Measurements from ENCODE around the gene DCP1A.
A peak's percentile ranks its signal among the peaks of the same experiment; 100 is the strongest.
"Not testable (repeated sequence)": the region's sequence is repeated elsewhere in the genome, so short reads cannot be mapped to it uniquely, and the experiment has no call there.

DCP1A gene

DNA sequence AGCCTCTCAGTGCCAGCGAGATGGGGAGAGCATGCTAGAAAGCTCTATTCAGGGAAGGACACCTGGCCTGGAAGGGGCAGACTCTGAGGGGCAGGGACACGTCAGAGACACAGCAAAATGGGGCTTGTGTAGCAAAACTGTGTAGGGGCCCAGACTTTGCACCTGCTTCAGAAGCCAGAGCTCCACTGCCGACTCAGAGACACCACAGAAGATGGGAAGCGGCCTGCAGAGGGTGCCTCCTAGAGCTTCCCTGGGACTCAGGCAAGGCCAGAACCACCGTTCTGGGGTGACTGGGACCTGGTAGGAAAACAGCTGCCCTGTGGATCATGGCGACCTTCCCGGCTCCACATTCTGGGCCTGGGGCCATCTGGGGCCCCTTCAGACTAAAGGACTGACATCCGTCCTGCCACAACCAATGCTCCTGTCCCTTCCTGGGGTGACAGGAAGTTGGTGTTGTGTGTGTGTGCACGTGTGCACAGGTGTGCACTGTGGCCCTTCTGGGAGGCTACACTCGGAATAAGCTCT lies 74.1 kb downstream of the DCP1A start:
- Histone ChIP-seq H3K4me2 (ENCODE audit: low read length) (no peak overlapping the region), H3K4ac (ENCODE audit: low read depth, low read length) (peak overlapping the region; percentile 81), H3K36me3 (ENCODE audit: control insufficient read depth, insufficient read depth, low read length) (no peaks in the 10 kb centered on the region), H2AK5ac (ENCODE audit: low read length) (peak overlapping the region; percentile 63), H3K79me2 (ENCODE audit: control insufficient read depth, insufficient read depth, low read length) (no peaks in the 10 kb centered on the region), H2BK5ac (ENCODE audit: low read length) (no peak overlapping the region), H4K5ac (ENCODE audit: low read length) (no peak overlapping the region), H3K27me3 (ENCODE audit: insufficient read depth, low read length, poor library complexity) (no peaks in the 10 kb centered on the region), H3K4me3 (ENCODE audit: low read length) (no peak overlapping the region), H3K79me1 (ENCODE audit: low read length) (no peaks in the 10 kb centered on the region), H3K56ac (ENCODE audit: low read length) (peak overlapping the region; percentile 40), H2BK120ac (ENCODE audit: low read depth, low read length) (peak overlapping the region; percentile 16), H3K23ac (ENCODE audit: low read length) (no peak overlapping the region), H4K8ac (ENCODE audit: low read depth, low read length) (no peak overlapping the region), H3K18ac (ENCODE audit: low read length) (no peak overlapping the region), H2BK15ac (replicated peaks; ENCODE audit: low read depth) (no peak overlapping the region), H3K9ac (ENCODE audit: low read length) (no peak overlapping the region), H3K27ac (ENCODE audit: low read depth, low read length) (no peak overlapping the region), H3K4me1 (ENCODE audit: control insufficient read depth, low read depth, low read length) (no peaks in the 10 kb centered on the region)
- no CpG with 5 or more reads among the region's 10 CpGs for WGBS (ENCODE audit: extremely low coverage, insufficient coverage, low lambda C conversion rate)
- no peak for DNase-seq

DNA sequence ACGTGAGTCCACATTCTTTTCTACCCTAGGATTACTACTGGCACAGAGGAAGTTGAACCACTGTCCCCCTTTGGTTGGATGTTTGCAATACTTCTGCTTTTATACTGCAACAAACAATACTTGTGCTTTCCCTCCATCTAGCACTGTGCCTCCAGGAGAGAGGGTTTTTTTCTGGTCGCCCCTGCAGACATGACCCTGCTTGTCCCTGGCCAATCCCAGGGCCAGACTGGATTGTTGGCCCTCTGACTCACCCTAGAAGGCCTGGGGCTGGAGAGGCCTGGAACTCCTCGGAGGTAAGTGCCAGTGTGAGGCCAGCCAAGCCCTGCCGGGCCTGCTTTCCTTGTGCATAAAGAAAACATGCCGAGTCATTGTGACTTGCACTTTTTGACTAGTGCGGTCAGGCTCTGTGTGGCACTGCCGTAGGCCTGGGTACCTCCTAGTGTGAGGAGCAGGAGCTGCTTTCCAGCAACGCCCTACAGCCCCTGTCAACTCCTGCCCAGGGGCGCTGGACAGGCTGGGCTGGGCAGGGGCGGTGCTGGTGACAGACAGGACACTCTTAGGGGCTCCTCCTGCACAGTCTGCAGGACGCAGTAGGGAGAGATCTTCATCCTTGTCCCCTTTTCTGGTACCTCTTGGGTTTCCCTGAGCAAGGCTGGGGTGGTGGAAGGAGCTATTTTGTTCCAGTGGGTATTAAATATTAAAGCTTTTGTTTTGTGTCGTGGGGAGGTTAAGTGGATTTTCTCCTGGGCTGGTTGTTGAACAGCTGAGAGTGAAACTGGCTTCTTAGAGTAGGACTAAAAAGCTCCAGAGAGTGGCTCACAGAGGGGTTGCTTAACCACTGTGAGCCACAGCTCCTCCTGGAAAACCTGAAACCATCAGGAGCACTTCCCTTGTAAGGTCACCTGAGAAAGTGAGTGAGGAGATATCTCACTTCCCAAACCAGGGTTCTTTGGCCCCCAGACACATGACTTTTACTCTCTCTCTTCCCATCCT lies 77.2 kb downstream of the DCP1A start:
- Histone ChIP-seq H4K8ac (ENCODE audit: low read depth, low read length) (no peak overlapping the region), H3K4me1 (ENCODE audit: control insufficient read depth, low read depth, low read length) (no peaks in the 10 kb centered on the region), H3K4me3 (ENCODE audit: low read length) (no peak overlapping the region), H3K4ac (ENCODE audit: low read depth, low read length) (peak overlapping the region; percentile 82), H4K5ac (ENCODE audit: low read length) (peak overlapping the region; percentile 50), H3K23ac (ENCODE audit: low read length) (peak overlapping the region; percentile 26), H3K79me1 (ENCODE audit: low read length) (no peaks in the 10 kb centered on the region), H3K27me3 (ENCODE audit: insufficient read depth, low read length, poor library complexity) (no peaks in the 10 kb centered on the region), H2BK120ac (ENCODE audit: low read depth, low read length) (peak overlapping the region; percentile 50), H3K79me2 (ENCODE audit: control insufficient read depth, insufficient read depth, low read length) (no peaks in the 10 kb centered on the region), H2AK5ac (ENCODE audit: low read length) (no peak overlapping the region), H3K36me3 (ENCODE audit: control insufficient read depth, insufficient read depth, low read length) (no peaks in the 10 kb centered on the region), H3K56ac (ENCODE audit: low read length) (peak overlapping the region; percentile 85), H3K18ac (ENCODE audit: low read length) (peak overlapping the region; percentile 75), H3K9ac (ENCODE audit: low read length) (peak overlapping the region; percentile 36), H2BK5ac (ENCODE audit: low read length) (peak overlapping the region; percentile 95), H2BK15ac (replicated peaks; ENCODE audit: low read depth) (no peak overlapping the region), H3K4me2 (ENCODE audit: low read length) (no peak overlapping the region), H3K27ac (ENCODE audit: low read depth, low read length) (peak overlapping the region; percentile 85)
- peak; percentile 100 for DNase-seq
- WGBS (ENCODE audit: extremely low coverage, insufficient coverage, low lambda C conversion rate), result no CpG with 5 or more reads among the region's 12 CpGs

DNA sequence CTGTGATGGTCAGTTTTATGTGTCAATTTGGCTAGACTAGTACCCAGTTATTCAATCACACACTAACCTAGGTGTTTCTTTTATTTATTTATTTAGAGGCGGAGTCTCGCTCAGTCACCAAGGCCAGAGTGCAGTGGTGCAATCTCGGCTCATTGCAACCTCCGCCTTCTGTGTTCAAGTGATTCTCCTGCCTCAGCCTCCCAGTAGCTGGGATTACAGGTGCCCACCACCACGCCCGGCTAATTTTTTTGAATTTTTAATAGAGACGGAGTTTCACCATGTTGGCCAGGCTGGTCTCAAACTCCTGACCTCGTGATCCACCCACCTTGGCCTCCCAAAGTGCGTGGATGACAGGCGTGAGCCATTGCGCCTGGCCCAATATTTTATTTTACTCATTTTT lies 78.2 kb downstream of the DCP1A start:
- H4K8ac ChIP-seq (ENCODE audit: low read depth, low read length); DNase-seq; H3K79me2 ChIP-seq (ENCODE audit: control insufficient read depth, insufficient read depth, low read length); H3K27me3 ChIP-seq (ENCODE audit: insufficient read depth, low read length, poor library complexity); H3K79me1 ChIP-seq (ENCODE audit: low read length); H4K5ac ChIP-seq (ENCODE audit: low read length); H2BK5ac ChIP-seq (ENCODE audit: low read length); H3K4me3 ChIP-seq (ENCODE audit: low read length); H3K4me2 ChIP-seq (ENCODE audit: low read length); H3K23ac ChIP-seq (ENCODE audit: low read length); H3K9ac ChIP-seq (ENCODE audit: low read length); H3K36me3 ChIP-seq (ENCODE audit: control insufficient read depth, insufficient read depth, low read length); H2AK5ac ChIP-seq (ENCODE audit: low read length); H3K4me1 ChIP-seq (ENCODE audit: control insufficient read depth, low read depth, low read length): not testable (repeated sequence)
- H2BK120ac ChIP-seq (ENCODE audit: low read depth, low read length), result peak overlapping the region; percentile 75
- H2BK15ac ChIP-seq (replicated peaks; ENCODE audit: low read depth), result peak overlapping the region; percentile 60
- WGBS (ENCODE audit: extremely low coverage, insufficient coverage, low lambda C conversion rate), result no CpG with 5 or more reads among the region's 11 CpGs
- peak overlapping the region; percentile 82 for H3K4ac ChIP-seq (ENCODE audit: low read depth, low read length)
- peak overlapping the region; percentile 65 for H3K27ac ChIP-seq (ENCODE audit: low read depth, low read length)
- peak overlapping the region; percentile 13 for H3K18ac ChIP-seq (ENCODE audit: low read length)
- peak overlapping the region; percentile 85 for H3K56ac ChIP-seq (ENCODE audit: low read length)

DNA sequence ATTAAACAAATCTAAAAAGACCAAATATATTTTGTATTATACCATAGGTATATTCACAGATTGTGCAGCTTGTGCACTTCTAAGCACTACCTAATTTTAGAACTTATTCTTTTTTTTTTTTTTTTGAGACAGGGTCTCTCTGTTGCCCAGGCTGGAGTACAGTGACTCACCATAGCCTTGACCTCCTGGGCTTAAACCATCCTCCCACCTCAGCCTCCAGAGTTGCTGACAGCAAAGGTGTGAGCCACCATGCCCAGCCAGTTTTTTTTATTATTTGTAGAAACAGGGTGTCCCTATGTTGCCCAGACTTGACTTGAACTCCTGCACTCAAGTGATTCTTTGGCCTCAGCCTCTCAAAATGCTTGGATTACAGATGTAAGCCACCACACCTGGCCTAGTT lies 79.6 kb downstream of the DCP1A start:
- Histone ChIP-seq H3K27me3 (ENCODE audit: insufficient read depth, low read length, poor library complexity) (no peaks in the 10 kb centered on the region), H3K27ac (ENCODE audit: low read depth, low read length) (no peak overlapping the region), H2BK120ac (ENCODE audit: low read depth, low read length) (peak overlapping the region; percentile 65), H3K18ac (ENCODE audit: low read length) (peak overlapping the region; percentile 39), H3K4me3 (ENCODE audit: low read length) (no peak overlapping the region), H4K8ac (ENCODE audit: low read depth, low read length) (no peak overlapping the region), H2BK15ac (replicated peaks; ENCODE audit: low read depth) (no peak overlapping the region), H2BK5ac (ENCODE audit: low read length) (no peak overlapping the region), H3K56ac (ENCODE audit: low read length) (peak overlapping the region; percentile 15), H4K5ac (ENCODE audit: low read length) (no peak overlapping the region), H3K23ac (ENCODE audit: low read length) (no peak overlapping the region), H3K79me2 (ENCODE audit: control insufficient read depth, insufficient read depth, low read length) (no peaks in the 10 kb centered on the region), H3K36me3 (ENCODE audit: control insufficient read depth, insufficient read depth, low read length) (no peaks in the 10 kb centered on the region), H3K4ac (ENCODE audit: low read depth, low read length) (no peak overlapping the region), H2AK5ac (ENCODE audit: low read length) (no peak overlapping the region), H3K4me2 (ENCODE audit: low read length) (no peak overlapping the region), H3K79me1 (ENCODE audit: low read length) (no peaks in the 10 kb centered on the region), H3K4me1 (ENCODE audit: control insufficient read depth, low read depth, low read length) (no peaks in the 10 kb centered on the region), H3K9ac (ENCODE audit: low read length) (no peak overlapping the region)
- DNase-seq, result no peak

DNA sequence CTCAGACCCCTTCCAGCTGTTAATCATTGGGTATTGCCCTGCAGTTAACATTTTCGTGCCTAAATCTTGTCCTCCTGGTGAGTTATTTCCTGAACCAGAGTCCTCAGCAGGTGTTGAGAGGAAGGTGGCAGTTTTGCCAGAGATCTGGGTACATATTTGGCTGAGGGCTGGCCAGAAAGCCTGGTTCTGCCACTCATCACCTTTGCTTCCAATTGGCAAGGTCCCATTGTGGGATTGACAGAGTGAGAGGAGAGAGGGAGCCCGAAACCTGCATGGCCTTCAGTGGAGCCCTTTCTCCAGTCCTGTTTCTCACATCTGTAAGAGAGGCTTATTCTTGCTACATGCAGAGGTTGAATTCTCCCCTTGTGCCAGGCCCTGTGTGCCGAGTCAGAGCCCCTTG lies 82.6 kb downstream of the DCP1A start:
- H3K79me1 ChIP-seq (ENCODE audit: low read length), result no peaks in the 10 kb centered on the region
- no peaks in the 10 kb centered on the region for H3K79me2 ChIP-seq (ENCODE audit: control insufficient read depth, insufficient read depth, low read length)
- no peaks in the 10 kb centered on the region for H3K36me3 ChIP-seq (ENCODE audit: control insufficient read depth, insufficient read depth, low read length)
- no peak overlapping the region for H3K9ac ChIP-seq (ENCODE audit: low read length)
- no CpG with 5 or more reads among the region's 3 CpGs for WGBS (ENCODE audit: extremely low coverage, insufficient coverage, low lambda C conversion rate)
- H3K27me3 ChIP-seq (ENCODE audit: insufficient read depth, low read length, poor library complexity), result no peaks in the 10 kb centered on the region
- no peak overlapping the region for H3K4me2 ChIP-seq (ENCODE audit: low read length)
- no peak overlapping the region for H2BK15ac ChIP-seq (replicated peaks; ENCODE audit: low read depth)
- no peak overlapping the region for H3K4me3 ChIP-seq (ENCODE audit: low read length)
- H4K5ac ChIP-seq (ENCODE audit: low read length), result no peak overlapping the region
- no peak overlapping the region for H3K27ac ChIP-seq (ENCODE audit: low read depth, low read length)
- DNase-seq, result no peak
- H3K4me1 ChIP-seq (ENCODE audit: control insufficient read depth, low read depth, low read length), result peaks cover 4% of the 10 kb centered on the region
- H2BK120ac ChIP-seq (ENCODE audit: low read depth, low read length), result peak overlapping the region; percentile 32
- H2BK5ac ChIP-seq (ENCODE audit: low read length), result no peak overlapping the region
- H4K8ac ChIP-seq (ENCODE audit: low read depth, low read length), result no peak overlapping the region
- no peak overlapping the region for H3K23ac ChIP-seq (ENCODE audit: low read length)
- no peak overlapping the region for H2AK5ac ChIP-seq (ENCODE audit: low read length)
- no peak overlapping the region for H3K4ac ChIP-seq (ENCODE audit: low read depth, low read length)
- H3K18ac ChIP-seq (ENCODE audit: low read length), result no peak overlapping the region
- no peak overlapping the region for H3K56ac ChIP-seq (ENCODE audit: low read length)

All from mesendoderm (in vitro differentiated cells).